ENCODE measurements around the gene CAD. TPM values are rescaled to one million over a fixed set of nuclear protein-coding genes. Genes with fewer than 3 reads are reported as not detected.
"Not testable (repeated sequence)": the region's sequence is repeated elsewhere in the genome, so short reads cannot be mapped to it uniquely, and the experiment has no call there.

Gene CAD
- total RNA-seq (ENCODE audit: low replicate concordance), result 51.6 and 85.1 TPM in 2 replicates
- long read RNA-seq, partial matches to known transcripts, result 18 of 21 reads
- long read RNA-seq, other reads (novel, unspliced or antisense), result 3 of 21 reads

- no peaks in the 10 kb centered on the region for H3K27me3 Mint-ChIP-seq
- no peaks in the 10 kb centered on the region for H3K9me3 Mint-ChIP-seq
- H3K4me1 Mint-ChIP-seq (ENCODE audit: unreplicated experiment), result peaks cover 38% of the 10 kb centered on the region
- peak; percentile 52 for TF ChIP-seq CTCF (conservative IDR thresholded peaks at IDR 0.05)
- peak within 1 kb of the TSS; percentile 95 for H3K4me3 Mint-ChIP-seq
- H3K27ac Mint-ChIP-seq, result peak within 1 kb of the TSS; percentile 98
- peaks cover 43% of the 10 kb centered on the region for H3K36me3 Mint-ChIP-seq
- peak; percentile 94 for DNase-seq (ENCODE audit: extremely low spot score, unreplicated experiment)
Measured at GRCh38 chr2:27217173-27218121, at the start of gene CAD. CAD (plus strand) TSS chr2:27217369; CDS start chr2:27217552, 183 bp downstream.

GRCh38 chr2:27170581-27171337 is 46.4 kb upstream of the CAD start:
- Mint-ChIP-seq H3K9me3 (no peaks in the 10 kb centered on the region), H3K36me3 (no peaks in the 10 kb centered on the region), H3K27ac (no peak overlapping the region), H3K4me1 (ENCODE audit: unreplicated experiment) (no peaks in the 10 kb centered on the region), H3K27me3 (peaks cover 20% of the 10 kb centered on the region), H3K4me3 (no peak overlapping the region)
- TF ChIP-seq CTCF (conservative IDR thresholded peaks at IDR 0.05), result no peak
- DNase-seq (ENCODE audit: extremely low spot score, unreplicated experiment), result no peak

DNA sequence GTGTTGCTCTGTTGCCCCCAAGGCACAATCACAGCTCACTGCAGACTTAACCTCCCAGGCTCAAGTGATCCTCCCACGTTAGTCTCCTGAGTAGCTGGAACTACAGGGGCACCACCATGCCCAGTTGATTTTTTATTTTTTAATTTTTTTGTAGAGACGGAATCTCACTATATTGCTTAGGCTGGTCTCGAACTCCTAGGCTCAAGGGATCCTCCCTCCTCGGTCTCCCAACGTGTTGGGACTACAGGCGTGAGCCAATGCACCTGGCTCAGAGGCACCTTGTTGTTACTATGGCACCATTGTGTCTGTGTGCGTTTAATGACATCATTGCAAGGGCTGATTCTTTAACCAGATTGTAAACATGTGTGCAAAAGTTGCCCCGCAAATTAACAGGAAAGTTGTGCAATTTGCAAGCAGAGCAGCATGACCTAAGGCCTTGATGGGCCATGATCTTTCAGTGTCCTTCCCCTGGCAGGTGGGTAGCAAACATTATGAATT is 45.8 kb upstream of the CAD start:
- H3K9me3 Mint-ChIP-seq, result no peaks in the 10 kb centered on the region

DNA sequence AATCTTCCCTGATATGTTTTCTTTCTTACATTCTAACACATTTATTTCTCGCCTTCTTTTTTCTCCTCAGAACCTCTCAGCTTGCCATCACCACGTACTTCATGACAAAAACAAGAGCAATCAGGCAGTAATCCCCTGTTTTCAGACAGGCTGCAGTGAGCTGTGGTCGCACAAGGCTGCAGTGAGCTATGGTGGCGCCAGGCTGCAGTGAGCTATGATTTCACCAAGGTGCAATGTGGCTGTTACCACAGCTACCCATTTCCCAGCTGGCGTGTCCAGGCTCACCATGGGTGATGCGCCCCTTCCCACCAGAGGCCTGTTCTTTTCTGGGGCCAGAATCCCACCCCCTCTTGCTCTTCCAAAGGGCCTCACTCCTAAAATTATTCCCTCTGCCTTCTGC is 42.5 kb upstream of the CAD start:
- peaks cover 13% of the 10 kb centered on the region for H3K27me3 Mint-ChIP-seq
- no peaks in the 10 kb centered on the region for H3K9me3 Mint-ChIP-seq
- H3K4me1 Mint-ChIP-seq (ENCODE audit: unreplicated experiment), result no peaks in the 10 kb centered on the region
- TF ChIP-seq CTCF (conservative IDR thresholded peaks at IDR 0.05), result no peak
- H3K36me3 Mint-ChIP-seq, result no peaks in the 10 kb centered on the region
- H3K4me3 Mint-ChIP-seq, result no peak overlapping the region
- DNase-seq (ENCODE audit: extremely low spot score, unreplicated experiment), result no peak
- H3K27ac Mint-ChIP-seq, result no peak overlapping the region

More for the DNA sequence above, 45.8 kb upstream of the CAD start:
- no peak for TF ChIP-seq CTCF (conservative IDR thresholded peaks at IDR 0.05)
- H3K4me1 Mint-ChIP-seq (ENCODE audit: unreplicated experiment), result no peaks in the 10 kb centered on the region
- no peak for DNase-seq (ENCODE audit: extremely low spot score, unreplicated experiment)
- H3K27me3 Mint-ChIP-seq, result peaks cover 20% of the 10 kb centered on the region
- no peak overlapping the region for H3K27ac Mint-ChIP-seq
- no peaks in the 10 kb centered on the region for H3K36me3 Mint-ChIP-seq
- H3K4me3 Mint-ChIP-seq, result no peak overlapping the region

DNA sequence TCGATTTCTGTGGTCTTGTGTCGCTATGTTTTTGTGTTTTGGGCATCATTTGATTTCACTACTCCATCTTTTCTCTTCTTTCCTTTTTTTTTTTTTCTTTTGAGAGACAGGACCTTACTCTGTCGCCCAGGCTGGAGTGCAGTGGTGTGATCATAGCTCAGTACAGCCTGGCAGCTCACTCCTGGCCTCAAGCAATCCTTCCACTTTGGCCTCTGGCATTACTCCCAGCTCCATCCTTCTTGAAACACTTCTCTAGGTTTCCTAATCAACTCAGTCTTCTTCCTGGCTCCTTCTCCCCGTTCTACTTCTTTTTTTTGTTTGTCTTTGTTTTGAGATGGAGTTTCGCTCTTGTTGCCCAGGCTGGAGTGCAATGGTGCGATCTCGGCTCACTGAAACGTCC is 41.8 kb upstream of the CAD start:
- TF ChIP-seq CTCF (conservative IDR thresholded peaks at IDR 0.05), result no peak
- Mint-ChIP-seq H3K9me3 (no peaks in the 10 kb centered on the region), H3K27ac (no peak overlapping the region), H3K4me1 (ENCODE audit: unreplicated experiment) (no peaks in the 10 kb centered on the region), H3K27me3 (peaks cover 6% of the 10 kb centered on the region), H3K36me3 (no peaks in the 10 kb centered on the region), H3K4me3 (no peak overlapping the region)
- DNase-seq (ENCODE audit: extremely low spot score, unreplicated experiment), result no peak

DNA sequence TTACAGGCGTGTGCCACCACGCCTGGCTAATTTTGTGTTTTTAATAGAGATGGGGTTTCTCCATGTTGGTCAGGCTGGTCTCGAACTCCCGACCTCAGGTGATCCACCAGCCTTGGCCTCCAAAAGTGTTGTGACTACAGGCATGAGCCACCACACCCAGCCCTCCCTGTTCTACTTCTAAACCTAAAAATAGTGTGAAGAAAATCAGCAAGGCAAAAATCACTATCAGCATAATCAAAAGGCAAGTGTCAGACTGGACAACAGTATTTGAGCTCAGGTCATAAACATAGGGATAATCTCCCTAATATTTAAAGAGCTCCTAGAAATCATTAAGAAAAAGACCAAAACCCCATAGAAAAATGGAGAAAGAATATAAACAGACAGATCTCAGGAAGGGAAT is 41.4 kb upstream of the CAD start:
- H3K27me3 Mint-ChIP-seq; H3K4me3 Mint-ChIP-seq; H3K36me3 Mint-ChIP-seq; H3K9me3 Mint-ChIP-seq; H3K4me1 Mint-ChIP-seq (ENCODE audit: unreplicated experiment); DNase-seq (ENCODE audit: extremely low spot score, unreplicated experiment); H3K27ac Mint-ChIP-seq: not testable (repeated sequence)
